Bone marrow (tissue), 2 donors: Measurements from ENCODE around the gene PLEK.
"Not testable (repeated sequence)": the region's sequence is repeated elsewhere in the genome, so short reads cannot be mapped to it uniquely, and the experiment has no call there.

Source experiments
- DNase-seq, 2 donors: peaks; one replicate each; lab custom pipeline; 2025; lab: John Stamatoyannopoulos, UW

The PLEK gene

DNA sequence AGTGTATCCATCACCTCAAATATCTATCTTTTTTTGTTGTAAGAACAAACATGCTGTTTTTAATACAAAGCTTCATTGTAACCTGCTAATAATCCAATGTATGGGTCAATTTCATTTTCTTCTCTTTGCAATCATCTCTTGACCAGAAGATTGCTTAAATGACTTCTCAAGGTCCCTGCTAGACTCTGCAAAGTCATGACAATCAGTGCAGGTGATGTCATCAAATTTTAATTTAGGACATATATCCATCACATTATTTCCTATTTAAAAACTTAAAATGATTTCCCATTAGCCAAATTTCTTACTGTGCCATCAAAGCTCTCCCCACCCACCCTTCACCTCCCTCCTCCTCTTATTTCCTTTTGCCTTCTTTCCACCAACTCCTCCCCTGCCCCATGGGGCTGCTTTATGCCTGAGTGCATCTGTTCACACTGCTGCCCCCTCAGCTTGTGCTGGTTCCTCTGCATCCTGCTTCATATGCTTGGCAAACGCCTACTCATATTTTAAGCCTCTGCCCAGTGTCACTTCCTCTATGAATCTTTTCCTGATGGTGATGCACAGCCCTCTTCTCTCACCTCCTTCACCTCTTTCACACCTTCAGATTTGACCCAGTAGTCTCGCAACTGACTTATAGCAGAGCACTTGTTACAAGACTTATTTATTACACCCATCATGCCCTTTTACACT, 20.3 kb downstream of the PLEK start:
- peak in 1 of 2 donors; percentile 49 for DNase-seq

- no peak for DNase-seq
Measured at GRCh38 chr2:68385907-68386287, 20.8 kb downstream of the PLEK start.

DNA sequence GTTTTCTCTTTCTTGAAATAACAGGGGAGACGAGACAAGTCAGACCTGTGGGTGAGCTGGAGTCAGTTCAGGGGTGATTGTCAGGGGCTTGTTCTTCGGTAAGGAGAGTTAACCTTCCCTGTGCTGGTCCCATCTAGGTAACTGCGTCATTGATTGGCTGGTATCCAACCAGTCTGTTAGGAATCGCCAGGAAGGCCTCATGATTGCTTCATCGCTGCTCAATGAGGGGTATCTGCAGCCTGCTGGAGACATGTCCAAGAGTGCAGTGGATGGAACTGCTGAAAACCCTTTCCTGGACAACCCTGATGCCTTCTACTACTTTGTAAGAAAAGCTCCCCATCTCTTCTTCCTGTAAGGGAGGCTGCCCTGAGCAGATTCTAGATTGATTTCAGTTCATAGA, 21.3 kb downstream of the PLEK start:
- DNase-seq = no peak

DNA sequence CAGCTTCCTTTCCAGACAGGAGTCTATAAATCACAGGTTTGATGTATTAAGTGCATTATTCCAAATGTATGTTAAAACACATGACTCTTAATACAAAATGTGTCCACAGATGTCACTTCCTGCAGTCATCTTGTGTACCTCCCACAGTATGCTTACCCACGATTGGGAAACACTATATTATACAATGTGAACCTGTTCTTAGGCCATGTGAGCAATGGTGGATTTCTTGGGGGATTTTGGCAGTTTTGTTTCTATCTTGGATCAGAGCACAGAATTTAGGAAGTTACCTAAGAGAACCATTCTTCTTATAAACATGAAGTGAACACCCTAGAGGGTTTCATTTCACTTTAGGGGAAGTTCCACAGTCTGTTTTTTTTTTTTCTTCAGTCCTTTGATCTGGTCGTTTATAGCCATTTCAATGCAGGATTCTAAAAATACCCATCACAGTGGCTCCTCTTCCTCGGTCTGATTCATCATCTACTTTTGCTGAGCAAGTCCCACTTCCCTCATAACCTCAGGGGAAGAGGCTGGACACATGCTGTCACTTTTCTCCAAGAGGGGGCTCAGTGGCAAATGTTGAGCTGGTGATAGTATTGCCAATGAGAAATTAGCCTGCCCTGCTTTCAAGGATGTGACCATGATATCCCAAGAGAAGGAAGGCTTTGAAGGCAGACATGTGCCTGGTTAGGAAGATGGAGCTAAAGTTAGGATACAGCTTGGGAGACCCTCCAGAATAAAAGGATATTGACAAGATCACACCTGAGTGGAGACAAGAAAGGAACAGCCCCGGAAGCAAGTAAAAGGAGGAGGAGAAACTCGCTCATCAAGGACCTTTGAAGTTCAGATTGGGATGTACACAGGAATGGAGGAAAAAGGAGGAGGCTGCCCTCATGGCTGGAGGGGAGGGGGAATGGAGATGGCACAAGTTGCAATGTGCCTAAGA, 22.6 kb downstream of the PLEK start:
- peak in 1 of 2 donors; percentile 91 for DNase-seq

DNA sequence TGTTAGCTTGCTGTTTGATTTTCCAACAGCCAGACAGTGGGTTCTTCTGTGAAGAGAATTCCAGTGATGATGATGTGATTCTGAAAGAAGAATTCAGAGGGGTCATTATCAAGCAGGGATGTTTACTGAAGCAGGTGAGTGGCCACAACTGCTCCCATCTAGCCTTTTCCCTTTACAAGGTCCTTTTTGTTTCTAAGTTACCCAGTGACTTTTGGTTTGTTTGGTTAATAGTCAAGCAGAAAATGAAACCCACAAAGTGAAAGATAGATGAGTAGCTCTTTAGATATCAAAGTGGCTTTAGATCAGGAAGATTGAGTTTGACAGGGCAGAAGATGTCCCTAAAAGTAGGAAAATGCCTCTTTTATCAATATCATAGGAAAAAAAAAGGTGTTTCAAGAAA, 23.3 kb downstream of the PLEK start:
- DNase-seq = no peak

DNA sequence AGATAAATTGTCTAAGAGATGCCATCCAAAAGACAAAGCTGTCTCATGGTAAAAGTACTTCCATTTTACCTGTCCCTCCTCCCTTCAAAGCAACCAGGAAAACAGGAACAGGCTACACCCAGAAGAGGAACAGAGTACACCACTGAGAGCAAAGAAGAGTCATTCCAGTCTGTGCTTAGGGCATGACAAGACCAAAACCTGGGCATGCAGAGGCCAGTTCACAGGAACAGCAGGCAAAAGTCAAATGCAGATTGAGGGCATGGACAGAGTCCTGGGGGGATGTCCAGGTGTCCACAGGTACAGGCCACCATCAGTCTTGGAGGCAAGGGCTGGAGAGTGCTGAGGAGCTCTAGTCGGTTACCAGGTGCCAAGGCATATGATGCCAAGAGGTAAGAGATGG, 23.7 kb downstream of the PLEK start:
- no peak for DNase-seq

GRCh38 chr2:68390114-68390513, 25.0 kb downstream of the PLEK start:
- no peak for DNase-seq

DNA sequence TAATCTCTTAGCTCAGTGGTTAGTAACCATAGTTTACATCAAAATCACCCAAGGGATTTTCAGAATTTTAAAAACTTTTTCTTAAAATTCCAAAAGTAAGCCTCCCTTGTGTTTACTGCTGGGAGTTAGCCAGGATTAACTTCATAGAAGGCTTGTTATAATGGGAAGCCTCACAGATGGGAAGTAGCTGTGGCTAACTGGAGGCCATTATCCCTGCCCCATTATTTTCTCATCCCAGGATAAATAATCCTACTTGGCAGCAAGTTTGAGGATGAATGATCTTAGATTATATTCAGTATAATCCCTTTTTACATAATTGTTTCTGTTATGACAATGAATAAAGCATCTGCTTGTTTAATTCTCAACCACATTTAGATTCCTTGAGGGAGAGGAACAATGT, 25.5 kb downstream of the PLEK start:
- no peak for DNase-seq

DNA sequence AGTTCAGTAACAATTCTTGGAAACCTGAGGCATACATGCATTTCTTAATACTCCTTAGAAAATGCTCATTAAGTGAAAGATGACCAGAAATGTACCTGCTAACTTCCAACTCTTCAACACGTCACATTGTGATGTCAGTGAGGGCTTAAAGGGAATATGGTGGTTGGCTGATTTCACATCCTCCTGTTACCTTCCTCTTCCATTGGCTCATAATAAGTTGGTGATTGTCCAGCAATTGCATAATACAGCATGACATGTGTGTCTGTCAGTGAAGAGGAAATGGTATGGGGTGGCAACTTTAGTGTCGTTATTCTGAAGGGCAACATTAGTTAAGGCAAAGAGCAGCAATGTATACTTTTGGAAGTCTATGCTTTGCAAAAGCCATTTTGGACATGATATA, 26.0 kb downstream of the PLEK start:
- no peak for DNase-seq

DNA sequence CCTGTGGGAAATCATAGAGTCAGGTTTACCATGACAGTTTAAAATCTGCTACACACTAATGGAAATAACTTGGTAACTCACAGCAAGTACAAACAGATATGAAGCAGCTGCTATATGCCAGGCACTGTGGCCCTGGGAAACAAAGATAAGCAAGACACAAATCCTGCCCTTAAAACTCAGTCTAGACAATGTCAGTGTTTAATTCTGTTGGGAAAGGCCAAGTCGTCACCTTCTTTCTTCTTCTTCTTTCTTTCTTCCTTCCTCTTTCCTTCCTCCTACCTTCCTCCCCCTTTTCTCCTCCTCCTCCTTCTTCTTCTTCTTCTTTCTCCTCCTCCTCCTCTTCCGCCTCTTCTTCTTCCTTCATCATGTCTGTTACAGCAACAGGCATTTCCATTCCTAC, 26.8 kb downstream of the PLEK start:
- no peak for DNase-seq

- no peak for DNase-seq
Measured at GRCh38 chr2:68396093-68396492, 31.0 kb downstream of the PLEK start.

DNA sequence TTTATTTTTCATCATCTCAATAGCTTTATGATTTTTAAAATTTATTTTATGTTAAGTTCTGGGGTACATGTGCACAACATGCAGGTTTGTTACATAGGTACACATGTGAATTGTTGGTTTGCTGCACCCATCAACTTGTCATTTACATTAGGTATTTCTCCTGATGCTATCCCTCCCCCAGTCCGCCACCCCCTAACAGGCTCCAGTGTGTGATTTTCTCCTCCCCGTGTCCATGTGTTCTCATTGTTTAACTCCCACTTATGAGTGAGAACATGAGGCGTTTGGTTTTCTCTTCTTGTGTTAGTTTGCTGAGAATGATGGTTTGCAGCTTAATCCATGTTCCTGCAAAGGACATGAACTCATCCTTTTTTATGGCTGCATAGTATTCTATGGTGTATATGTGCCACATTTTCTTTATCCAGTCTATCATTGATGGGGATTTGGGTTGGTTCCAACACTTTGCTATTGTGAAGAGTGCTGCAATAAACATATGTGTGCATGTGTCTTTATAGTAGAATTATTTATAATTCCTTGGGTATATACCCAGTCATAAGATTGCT, 32.7 kb downstream of the PLEK start:
- not testable (repeated sequence) for DNase-seq

- no peak for DNase-seq
Measured at GRCh38 chr2:68403199-68403644, 38.1 kb downstream of the PLEK start.

DNA sequence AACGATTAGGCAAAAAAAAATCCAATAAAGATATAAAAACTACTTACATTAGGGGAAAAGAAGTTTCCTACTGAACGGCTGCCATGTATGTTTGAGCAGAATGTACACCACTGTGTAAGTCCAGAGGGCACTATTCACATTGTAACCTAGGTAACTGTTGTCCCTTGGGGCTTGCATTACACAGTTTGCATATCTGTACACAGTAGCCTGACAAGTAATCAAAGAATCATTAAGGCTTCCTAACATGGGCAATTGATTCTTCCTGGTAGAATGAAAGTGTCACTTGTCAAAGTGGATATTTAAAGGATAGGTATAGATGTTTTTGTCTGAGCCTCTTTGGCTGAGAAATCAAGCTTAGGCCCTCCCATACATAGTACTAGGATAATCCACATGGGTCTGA, 39.1 kb downstream of the PLEK start:
- no peak for DNase-seq

DNA sequence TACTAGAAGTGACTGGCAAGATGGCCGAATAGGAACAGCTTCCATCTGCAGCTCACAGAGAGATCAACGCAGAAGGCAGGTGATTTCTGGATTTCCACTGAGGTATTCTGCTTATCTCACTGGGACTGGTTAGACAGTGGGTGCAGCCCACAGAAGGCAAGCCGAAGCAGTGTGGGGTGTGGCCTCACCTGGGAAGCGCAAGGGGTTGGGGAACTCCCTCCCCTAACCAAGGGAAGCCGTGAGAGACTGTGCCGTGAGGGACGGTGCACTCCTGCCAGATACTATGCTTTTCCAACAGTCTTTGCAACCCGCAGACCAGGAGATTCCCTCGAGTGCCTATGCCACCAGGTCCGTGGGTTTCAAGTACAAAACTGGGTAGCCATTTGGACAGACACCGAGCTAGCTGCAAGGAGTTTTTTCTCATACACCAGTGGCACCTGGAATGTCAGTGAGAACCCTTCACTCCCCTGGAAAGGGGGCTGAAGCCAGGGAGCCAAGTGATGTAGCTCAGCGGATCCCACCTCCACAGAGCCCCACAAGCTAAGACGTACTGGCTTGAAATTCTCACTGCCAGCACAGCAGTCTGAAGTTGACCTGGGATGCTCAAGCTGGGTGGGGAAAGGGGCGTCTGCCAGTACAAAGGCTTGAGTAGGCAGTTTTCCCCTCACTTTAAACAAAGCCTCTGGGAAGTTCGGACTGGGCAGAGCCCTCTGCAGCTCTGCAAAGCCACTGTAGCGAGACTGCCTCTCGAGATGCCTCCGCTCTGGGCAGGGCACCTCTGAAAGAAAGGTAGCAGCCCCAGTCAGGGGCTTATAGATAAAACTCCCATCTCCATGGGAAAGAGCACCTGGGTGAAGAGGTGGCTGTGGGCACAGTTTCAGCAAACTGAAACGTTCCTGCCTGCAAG, 40.1 kb downstream of the PLEK start:
- DNase-seq = no peak

DNA sequence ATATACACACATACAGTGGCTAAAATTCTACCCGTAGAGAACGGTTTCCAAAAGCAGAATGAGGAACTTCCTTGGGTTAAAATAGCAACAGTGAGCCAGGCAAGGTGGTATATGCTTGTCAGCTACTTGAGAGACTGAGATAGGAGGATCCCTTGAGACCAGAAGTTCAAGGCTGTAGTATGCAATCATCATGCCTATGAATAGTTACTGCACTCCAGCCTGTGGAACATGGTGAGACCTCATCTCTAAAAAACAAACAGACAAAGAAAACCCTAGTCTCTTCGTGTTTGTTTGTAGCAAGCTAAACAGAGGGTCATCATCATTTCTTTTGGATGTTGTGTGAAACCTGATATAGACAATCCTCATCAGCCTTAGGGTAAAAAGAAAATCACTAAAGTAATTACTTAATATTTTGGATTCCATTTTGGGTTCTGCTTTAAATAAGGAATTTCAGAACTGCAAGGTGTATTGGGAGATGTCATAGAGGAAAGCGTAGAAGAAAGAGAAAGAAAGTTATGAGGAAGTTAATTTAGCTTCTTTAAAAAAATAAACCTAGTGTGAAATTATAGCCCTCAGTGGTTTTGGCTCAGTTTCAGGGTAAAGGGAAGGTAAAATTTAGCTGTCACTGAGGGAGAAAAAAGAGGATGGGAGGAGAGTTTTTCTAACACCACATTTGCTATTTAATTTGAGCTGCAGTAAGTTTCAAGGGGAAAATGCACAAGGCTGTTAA, 46.5 kb downstream of the PLEK start:
- peak in 1 of 2 donors; percentile 65 for DNase-seq

GRCh38 chr2:68412127-68412819, 47.2 kb downstream of the PLEK start:
- DNase-seq = no peak

DNA sequence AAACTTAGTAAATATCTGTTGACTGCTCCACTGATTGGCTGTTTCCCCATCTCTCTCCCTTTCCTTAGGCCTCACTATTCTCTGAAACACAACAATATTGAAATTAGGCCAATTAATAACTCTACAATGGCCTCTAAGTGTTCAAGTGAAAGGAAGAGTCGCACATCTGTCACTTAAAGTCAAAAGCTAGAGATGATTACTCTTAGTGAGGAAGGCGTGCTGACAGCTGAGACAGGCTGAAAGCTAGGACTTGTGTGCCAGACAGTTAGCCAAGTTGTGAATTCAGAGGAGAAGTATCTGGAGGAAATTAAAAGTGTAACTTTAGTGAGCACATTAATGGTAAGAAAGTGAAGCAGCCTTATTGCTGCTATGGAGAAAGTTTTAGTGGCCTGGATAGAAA, 48.4 kb downstream of the PLEK start:
- DNase-seq = no peak

DNA sequence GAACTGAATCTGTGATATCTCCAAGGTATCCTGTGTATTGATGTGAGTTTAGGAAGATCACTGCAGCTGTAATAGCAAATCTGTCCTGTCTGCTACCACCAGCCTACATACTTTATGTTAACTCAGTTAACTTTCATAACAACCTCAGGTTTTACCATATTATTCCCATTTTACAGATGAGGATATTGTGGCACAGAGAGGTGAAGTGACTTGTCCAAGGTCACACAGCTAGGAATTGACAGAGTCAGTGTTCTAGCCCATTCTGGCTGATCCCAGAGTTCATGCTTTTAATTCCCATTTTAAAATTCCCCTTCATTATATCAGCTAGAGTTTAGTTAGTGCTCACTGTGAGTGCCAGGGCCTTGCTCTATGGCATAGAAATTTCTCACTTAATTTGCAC, 49.4 kb downstream of the PLEK start:
- DNase-seq = no peak

DNA sequence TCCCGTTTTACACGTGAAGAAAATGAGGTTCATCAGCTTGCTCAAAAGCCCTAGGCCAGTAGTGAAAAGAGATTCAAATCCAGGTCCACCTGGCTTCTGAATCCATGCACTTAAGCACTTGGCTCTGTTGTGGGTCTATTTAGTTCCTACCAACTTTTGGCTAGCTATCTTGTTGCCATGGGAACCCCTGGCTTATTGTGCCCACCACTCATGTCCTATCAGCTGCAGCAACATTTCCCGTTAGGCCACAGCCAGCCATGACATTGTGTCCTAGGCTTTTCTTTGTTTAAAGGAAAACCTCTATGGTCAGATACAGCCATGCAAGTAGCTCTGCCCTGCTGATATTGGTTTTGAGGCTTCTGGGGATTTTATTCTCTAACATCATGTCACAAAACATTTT, 49.8 kb downstream of the PLEK start:
- no peak for DNase-seq

DNA sequence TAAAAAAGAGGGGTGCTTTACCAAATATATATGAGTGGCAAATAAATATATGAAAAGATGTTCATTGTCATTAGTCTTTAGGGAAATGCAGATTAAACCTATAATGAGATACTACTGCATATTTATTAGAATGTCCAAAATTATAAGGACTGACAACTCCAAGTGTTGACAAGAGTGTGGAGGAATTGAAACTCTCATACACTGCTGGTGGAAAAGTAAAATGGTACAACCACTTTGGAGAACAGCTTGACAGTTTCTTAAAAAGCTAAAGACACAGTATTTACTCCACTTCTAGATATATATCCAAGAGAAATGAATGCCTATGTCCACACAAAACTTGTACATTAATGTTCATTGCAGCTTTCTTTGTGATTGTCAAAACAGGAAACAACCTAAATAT, 50.4 kb downstream of the PLEK start:
- DNase-seq = no peak
